DOHH2 (cell line): ENCODE measurements around the gene SKOR1.

Experiments used
- H3F3A ChIP-seq: fragments of 200-600 bp; sonication (generic), shearing (Covaris generic); 2 replicates; pipeline ENCODE4 v1.6.0; 2016; ENCODE audit warnings: antibody characterized with exemption, mild to moderate bottlenecking; ENCODE audit not compliant: control insufficient read depth, insufficient read depth
- H3K27ac ChIP-seq: fragments of 200-600 bp; sonication (generic); 2 replicates; pipeline ENCODE4 v1.5.1; 2014; ENCODE audit warnings: low read depth, mild to moderate bottlenecking, low read length, moderate library complexity
- H3K27me3 ChIP-seq: fragments of 200-600 bp; sonication (generic); 2 replicates; pipeline ENCODE4 v1.6.1; 2014; ENCODE audit warnings: mild to moderate bottlenecking, low read length, mixed read lengths; ENCODE audit not compliant: control insufficient read depth
- H3K36me3 ChIP-seq: fragments of 200-600 bp; sonication (generic); 2 replicates; pipeline ENCODE4 v1.6.1; 2014; ENCODE audit warnings: mild to moderate bottlenecking, low read length, moderate library complexity, mixed read lengths; ENCODE audit not compliant: control insufficient read depth
- H3K4me1 ChIP-seq: fragments of 200-600 bp; sonication (generic); 2 replicates; pipeline ENCODE4 v1.6.1; 2014; ENCODE audit warnings: mild to moderate bottlenecking, low read length, mixed read lengths; ENCODE audit not compliant: control insufficient read depth
- H3K4me2 ChIP-seq: fragments of 200-600 bp; sonication (generic); 2 replicates; pipeline ENCODE4 v1.6.0; 2014; ENCODE audit warnings: mild to moderate bottlenecking, low read length, moderate library complexity
- H3K4me3 ChIP-seq: fragments of 200-600 bp; sonication (generic); 2 replicates; pipeline ENCODE4 v1.5.1; 2014; ENCODE audit warnings: mild to moderate bottlenecking, low read length, mixed read lengths
- H3K79me2 ChIP-seq: fragments of 200-600 bp; sonication (generic); 2 replicates; pipeline ENCODE4 v1.6.1; 2014; ENCODE audit warnings: mild to moderate bottlenecking, low read length, mixed read lengths; ENCODE audit not compliant: control insufficient read depth
- H3K9me2 ChIP-seq: fragments of 200-600 bp; sonication (generic); replicated peaks from 2 replicates; pipeline ENCODE4 v1.6.1; 2014; ENCODE audit warnings: mild to moderate bottlenecking, low read length, mixed read lengths; ENCODE audit not compliant: control insufficient read depth
- H3K9me3 ChIP-seq: fragments of 200-600 bp; sonication (generic); 2 replicates; pipeline ENCODE4 v1.6.1; 2014; ENCODE audit warnings: antibody characterized with exemption, low read length, mixed read lengths; ENCODE audit not compliant: control insufficient read depth, insufficient read depth
- H4K20me1 ChIP-seq: fragments of 200-600 bp; sonication (generic); 2 replicates; pipeline ENCODE4 v1.6.0; 2014; ENCODE audit warnings: low read depth, mild to moderate bottlenecking, antibody characterized with exemption, low read length, moderate library complexity; ENCODE audit not compliant: control insufficient read depth, insufficient read depth
- CTCF ChIP-seq: fragments of 200-600 bp; sonication (generic); IDR thresholded peaks from one replicate; pipeline ENCODE4 v1.5.1; 2014; ENCODE audit warnings: antibody characterized with exemption, mild to moderate bottlenecking, low read depth, low read length; ENCODE audit not compliant: poor library complexity, severe bottlenecking
- EZH2phosphoT487 ChIP-seq: fragments of 200-600 bp; sonication (generic); IDR thresholded peaks from 2 replicates; pipeline ENCODE4 v1.6.1; 2017; ENCODE audit warnings: borderline replicate concordance, mild to moderate bottlenecking, antibody characterized with exemption, low read length, moderate library complexity, mixed read lengths

Gene SKOR1

GRCh38 chr15:67873777-67874176 lies 48.5 kb downstream of the SKOR1 start:
- Histone ChIP-seq H3K27me3 (peaks cover 9% of the 10 kb centered on the region), H3K9me3 (peaks cover 9% of the 10 kb centered on the region), H3K4me2 (no peak overlapping the region), H3K4me3 (no peak overlapping the region), H4K20me1 (no peaks in the 10 kb centered on the region), H3F3A (no peaks in the 10 kb centered on the region), H3K27ac (no peak overlapping the region), H3K79me2 (no peaks in the 10 kb centered on the region), H3K36me3 (no peaks in the 10 kb centered on the region), H3K4me1 (peaks cover 2% of the 10 kb centered on the region; the same call in 1 of the 2 replicates), H3K9me2 (no peaks in the 10 kb centered on the region)
- TF ChIP-seq CTCF (no peak), EZH2phosphoT487 (no peak)

- H3K9me3 ChIP-seq = no peaks in the 10 kb centered on the region
- H3K9me2 ChIP-seq = no peaks in the 10 kb centered on the region
- H3K79me2 ChIP-seq = no peaks in the 10 kb centered on the region
- no peak overlapping the region for H3K4me2 ChIP-seq
- H3K4me3 ChIP-seq = no peak overlapping the region
- H3K4me1 ChIP-seq = peaks cover 13% of the 10 kb centered on the region
- no peaks in the 10 kb centered on the region for H4K20me1 ChIP-seq
- H3K27me3 ChIP-seq = no peaks in the 10 kb centered on the region; the same call in 1 of the 2 replicates
- TF ChIP-seq EZH2phosphoT487 = no peak
- no peak for TF ChIP-seq CTCF
- H3K36me3 ChIP-seq = no peaks in the 10 kb centered on the region
- no peaks in the 10 kb centered on the region for H3F3A ChIP-seq
- H3K27ac ChIP-seq = no peak overlapping the region
These were observed 53.5 kb downstream of the SKOR1 start for GRCh38 chr15:67878712-67879206.

GRCh38 chr15:67879440-67880129 lies 54.3 kb downstream of the SKOR1 start:
- no peaks in the 10 kb centered on the region for H3F3A ChIP-seq
- no peaks in the 10 kb centered on the region for H3K36me3 ChIP-seq
- no peak overlapping the region for H3K4me3 ChIP-seq
- no peak overlapping the region for H3K4me2 ChIP-seq
- H3K79me2 ChIP-seq = no peaks in the 10 kb centered on the region
- no peaks in the 10 kb centered on the region for H4K20me1 ChIP-seq
- peaks cover 5% of the 10 kb centered on the region for H3K27me3 ChIP-seq
- no peaks in the 10 kb centered on the region for H3K9me3 ChIP-seq
- H3K27ac ChIP-seq = no peak overlapping the region
- TF ChIP-seq EZH2phosphoT487 (no peak), CTCF (no peak)
- peaks cover 17% of the 10 kb centered on the region for H3K4me1 ChIP-seq
- H3K9me2 ChIP-seq = no peaks in the 10 kb centered on the region
